B cell (primary cell): ENCODE results near the gene SPEN. TPM values are rescaled to one million over a fixed set of nuclear protein-coding genes. Genes with fewer than 3 reads are reported as not detected.
"Not testable (repeated sequence)": the region's sequence is repeated elsewhere in the genome, so short reads cannot be mapped to it uniquely, and the experiment has no call there.

ENCODE experiments used
- ATAC-seq: fragments of 200-7000 bp; cut with Tn5 transposase; one replicate; pipeline ENCODE4 v1.10.0; 2021; ENCODE audit warnings: low read depth, mild to moderate bottlenecking, moderate number of reproducible peaks, moderate library complexity
- CTCF ChIA-PET: fragments of 350-600 bp; sonication (Branson Sonifier 250); formaldehyde crosslinking; loops from one replicate; lab custom pipeline; 2021; ENCODE audit warnings: antibody characterized with exemption, inconsistent platforms; lab: Charles Lee
- POLR2A ChIA-PET: fragments of 350-600 bp; sonication (Branson Sonifier 250); formaldehyde crosslinking; loops from one replicate; lab custom pipeline; 2021; ENCODE audit warnings: antibody characterized with exemption; lab: Charles Lee
- DNase-seq: peaks from one replicate; pipeline ENCODE4 v3.0.0; 2013
- H2AFZ ChIP-seq: 2 replicates; pipeline ENCODE4 v1.6.1; 2012; ENCODE audit warnings: mild to moderate bottlenecking, low read depth, low read length; ENCODE audit not compliant: insufficient read depth, poor library complexity, severe bottlenecking
- H3K27ac ChIP-seq, 2 donors: 1 replicate in 1 of 2; 2 replicates in 1 of 2; pipeline ENCODE4 v1.5.1; 2012 to 2013; ENCODE audit warnings: low read length in 2 of 2, mild to moderate bottlenecking in 2 of 2, moderate library complexity in 1 of 2
- H3K27me3 ChIP-seq, 4 experiments: fragments of 200-600 bp in 1 of 4; sonication (generic) in 1 of 4; replicated peaks in 1 of 4; 1 replicate in 2 of 4; 2 replicates in 2 of 4; pipeline versions ENCODE4 v1.6.1 to v1.7.0; 2013 to 2016; ENCODE audit warnings: low read length in 3 of 4, mild to moderate bottlenecking in 2 of 4, mixed read lengths in 1 of 4, moderate library complexity in 1 of 4; ENCODE audit not compliant: insufficient read depth in 4 of 4, control insufficient read depth in 3 of 4; ENCODE audit errors: control extremely low read depth in 1 of 4
- H3K36me3 ChIP-seq, 2 experiments: replicated peaks in 1 of 2; 1 replicate in 1 of 2; 2 replicates in 1 of 2; pipeline versions ENCODE4 v1.6.1 to v1.7.1; 2013; ENCODE audit warnings: low read length in 1 of 2; ENCODE audit not compliant: insufficient read depth in 2 of 2, control insufficient read depth in 1 of 2; ENCODE audit errors: control extremely low read depth in 1 of 2, extremely low read depth in 1 of 2
- H3K4me1 ChIP-seq, 2 donors: fragments of 200-600 bp in 1 of 2; sonication (generic) in 1 of 2; 1 replicate in 1 of 2; 2 replicates in 1 of 2; pipeline versions ENCODE4 v1.5.1 to v1.6.1; 2013 to 2017; ENCODE audit warnings: low read length in 2 of 2; ENCODE audit not compliant: control insufficient read depth in 2 of 2, insufficient read depth in 2 of 2
- H3K4me2 ChIP-seq: replicated peaks from 2 replicates; pipeline ENCODE3; 2012; ENCODE audit warnings: mild to moderate bottlenecking, low read depth, low read length; ENCODE audit not compliant: poor library complexity, severe bottlenecking
- H3K4me3 ChIP-seq, 5 experiments: fragments of 200-600 bp in 1 of 5; sonication (generic) in 1 of 5; 1 replicate in 3 of 5; 2 replicates in 2 of 5; pipeline versions ENCODE4 v1.5.1 to v1.7.0; 2011 to 2016; ENCODE audit warnings: low read length in 4 of 5, mild to moderate bottlenecking in 4 of 5, low read depth in 2 of 5, control low read depth in 1 of 5, moderate library complexity in 1 of 5; ENCODE audit not compliant: insufficient read depth in 1 of 5; ENCODE audit errors: control extremely low read depth in 1 of 5, extremely low read depth in 1 of 5
- H3K79me2 ChIP-seq: fragments of 200-600 bp; sonication (generic); one replicate; pipeline ENCODE4 v1.6.0; 2016; ENCODE audit warnings: low read length; ENCODE audit not compliant: control insufficient read depth, insufficient read depth
- H3K9ac ChIP-seq: fragments of 200-600 bp; sonication (generic); 2 replicates; pipeline ENCODE4 v1.6.1; 2017; ENCODE audit warnings: mild to moderate bottlenecking, low read length, moderate library complexity
- H3K9me3 ChIP-seq, 3 donors: one replicate each; pipeline versions ENCODE4 v1.6.1 to v1.7.1; 2013; ENCODE audit warnings: low read length in 2 of 3; ENCODE audit not compliant: control insufficient read depth in 2 of 3, insufficient read depth in 1 of 3; ENCODE audit errors: control extremely low read depth in 1 of 3
- H4K20me1 ChIP-seq: 2 replicates; pipeline ENCODE4 v1.6.0; 2012; ENCODE audit warnings: mild to moderate bottlenecking, low read length; ENCODE audit not compliant: insufficient read depth, control insufficient read depth, poor library complexity, severe bottlenecking
- H3K27ac Mint-ChIP-seq: one replicate; pipeline ENCODE4 v1.8.0; 2021; ENCODE audit warnings: mixed read lengths
- H3K27me3 Mint-ChIP-seq: one replicate; pipeline ENCODE4 v1.8.0; 2021; ENCODE audit warnings: mixed read lengths
- H3K4me1 Mint-ChIP-seq: one replicate; pipeline ENCODE4 v1.8.0; 2021; ENCODE audit warnings: mixed read lengths
- H3K4me3 Mint-ChIP-seq: one replicate; pipeline ENCODE4 v1.8.0; 2021; ENCODE audit warnings: mixed read lengths
- H3K9me3 Mint-ChIP-seq: one replicate; pipeline ENCODE4 v1.8.0; 2022; ENCODE audit warnings: mixed read lengths; ENCODE audit not compliant: insufficient read depth
- EZH2 ChIP-seq: IDR thresholded peaks from 2 replicates; pipeline ENCODE4 v1.6.1; 2012; ENCODE audit warnings: borderline replicate concordance, low read depth, mild to moderate bottlenecking, moderate library complexity, low read length; ENCODE audit not compliant: insufficient read depth, poor library complexity, severe bottlenecking
- WGBS: methylation state at CpG from one replicate; pipeline ENCODE4 v1.1.5; 2013; ENCODE audit warnings: missing lambda C conversion rate; ENCODE audit not compliant: insufficient coverage; 5-methylcytosine and 5-hydroxymethylcytosine counted together
- intact Hi-C: fragments of 100-400 bp; cut with micrococcal nuclease; formaldehyde crosslinking; loops from one replicate; pipeline ENCODE4 v1.10.0; 2022
- polyA plus RNA-seq: library from polyadenylated mRNA; depleted of rRNA; stranded (reverse); fragments of >200 nt; gene quantifications from 2 replicates; pipeline ENCODE4 v1.2.3, GENCODE V29; 2012
- total RNA-seq, 2 donors: library from RNA; stranded (reverse); fragments of 120-200 nt in 1 of 2; gene quantifications; 1 replicate in 1 of 2; 2 replicates in 1 of 2; pipeline versions ENCODE4 v1.2.3 to v1.2.4, GENCODE V29; 2013 to 2022
- TF ChIP-seq, protein P1 (sequence below): fragments of 200-600 bp; IDR thresholded peaks from one replicate; pipeline ENCODE4 v1.8.0; 2022; ENCODE audit warnings: antibody characterized with exemption, mild to moderate bottlenecking

SPEN gene
- total and polyA plus RNA-seq, 2 donors (not counting 1 experiment from before 2014, with no cell fraction given): 29.1 to 126 TPM

DNA sequence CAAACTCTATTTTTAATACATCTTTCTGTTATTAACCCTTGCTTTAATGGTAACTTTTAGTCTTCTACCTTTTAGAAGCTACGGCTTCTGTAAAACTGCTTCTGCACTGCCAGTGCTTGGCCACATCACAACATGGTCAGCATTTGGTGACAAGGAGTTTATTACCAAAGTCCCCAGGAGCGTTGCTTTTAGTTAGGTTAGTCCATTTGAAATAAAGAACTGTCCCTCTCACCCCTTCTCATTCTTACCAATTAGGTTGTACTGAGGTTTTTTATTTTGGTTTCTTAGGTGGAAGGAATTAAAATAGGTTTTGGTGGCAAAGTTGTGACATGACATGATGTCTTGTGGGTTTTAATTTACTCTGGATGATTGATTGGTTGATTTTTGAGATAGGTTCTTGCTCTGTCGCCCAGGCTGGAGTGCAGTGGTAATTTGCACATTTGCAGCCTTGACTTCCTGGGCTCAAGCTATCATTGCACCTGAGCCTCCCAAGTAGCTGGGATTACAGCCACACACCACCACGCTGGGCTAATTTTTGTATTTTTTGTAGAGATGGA lies 39.2 kb downstream of the SPEN start:
- ChIA-PET CTCF (interaction anchor here (0.5 to 1.9 kb wide), 5 partner anchors 39 to 74 kb away, joined by 3 to 9 read pairs (median 6); partner anchors contain the start of gene SPEN), POLR2A (interaction anchor here (0.6 to 1.9 kb wide), 9 partner anchors 28 to 91 kb away, joined by 3 to 8 read pairs (median 3); partner anchors contain the start of gene SPEN)
- Histone ChIP-seq H3K9me3 (no peaks in the 10 kb centered on the region), H4K20me1 (peaks cover 23% of the 10 kb centered on the region), H3K4me3 (peak overlapping the region; percentile 28 to 72 (median 47)), H3K79me2 (peaks cover 95% of the 10 kb centered on the region), H2AFZ (peak overlapping the region; percentile 43), H3K27me3 (no peaks in the 10 kb centered on the region), H3K4me2 (peak overlapping the region; percentile 71), H3K27ac (peak overlapping the region; percentile 74 to 84), H3K36me3 (peaks cover 1 to 12% of the 10 kb centered on the region in 2 experiments), H3K9ac (peak overlapping the region; percentile 56), H3K4me1 (peaks cover 51 to 55% of the 10 kb centered on the region in 2 donors)
- ATAC-seq (no peak), DNase-seq (no peak)
- Mint-ChIP-seq H3K9me3 (no peaks in the 10 kb centered on the region), H3K4me3 (peak overlapping the region; percentile 82), H3K27me3 (no peaks in the 10 kb centered on the region), H3K4me1 (peaks cover 57% of the 10 kb centered on the region), H3K27ac (peak overlapping the region; percentile 90)
- TF ChIP-seq, protein P1, sequence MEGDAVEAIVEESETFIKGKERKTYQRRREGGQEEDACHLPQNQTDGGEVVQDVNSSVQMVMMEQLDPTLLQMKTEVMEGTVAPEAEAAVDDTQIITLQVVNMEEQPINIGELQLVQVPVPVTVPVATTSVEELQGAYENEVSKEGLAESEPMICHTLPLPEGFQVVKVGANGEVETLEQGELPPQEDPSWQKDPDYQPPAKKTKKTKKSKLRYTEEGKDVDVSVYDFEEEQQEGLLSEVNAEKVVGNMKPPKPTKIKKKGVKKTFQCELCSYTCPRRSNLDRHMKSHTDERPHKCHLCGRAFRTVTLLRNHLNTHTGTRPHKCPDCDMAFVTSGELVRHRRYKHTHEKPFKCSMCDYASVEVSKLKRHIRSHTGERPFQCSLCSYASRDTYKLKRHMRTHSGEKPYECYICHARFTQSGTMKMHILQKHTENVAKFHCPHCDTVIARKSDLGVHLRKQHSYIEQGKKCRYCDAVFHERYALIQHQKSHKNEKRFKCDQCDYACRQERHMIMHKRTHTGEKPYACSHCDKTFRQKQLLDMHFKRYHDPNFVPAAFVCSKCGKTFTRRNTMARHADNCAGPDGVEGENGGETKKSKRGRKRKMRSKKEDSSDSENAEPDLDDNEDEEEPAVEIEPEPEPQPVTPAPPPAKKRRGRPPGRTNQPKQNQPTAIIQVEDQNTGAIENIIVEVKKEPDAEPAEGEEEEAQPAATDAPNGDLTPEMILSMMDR: no peak
- TF ChIP-seq EZH2: no peak
- WGBS: 44% methylated on average over 1 of the region's 4 CpGs
- intact Hi-C loops: loop anchor here (1.0 kb wide), 1 partner anchor 34 kb away; no protein-coding TSS in a partner anchor

DNA sequence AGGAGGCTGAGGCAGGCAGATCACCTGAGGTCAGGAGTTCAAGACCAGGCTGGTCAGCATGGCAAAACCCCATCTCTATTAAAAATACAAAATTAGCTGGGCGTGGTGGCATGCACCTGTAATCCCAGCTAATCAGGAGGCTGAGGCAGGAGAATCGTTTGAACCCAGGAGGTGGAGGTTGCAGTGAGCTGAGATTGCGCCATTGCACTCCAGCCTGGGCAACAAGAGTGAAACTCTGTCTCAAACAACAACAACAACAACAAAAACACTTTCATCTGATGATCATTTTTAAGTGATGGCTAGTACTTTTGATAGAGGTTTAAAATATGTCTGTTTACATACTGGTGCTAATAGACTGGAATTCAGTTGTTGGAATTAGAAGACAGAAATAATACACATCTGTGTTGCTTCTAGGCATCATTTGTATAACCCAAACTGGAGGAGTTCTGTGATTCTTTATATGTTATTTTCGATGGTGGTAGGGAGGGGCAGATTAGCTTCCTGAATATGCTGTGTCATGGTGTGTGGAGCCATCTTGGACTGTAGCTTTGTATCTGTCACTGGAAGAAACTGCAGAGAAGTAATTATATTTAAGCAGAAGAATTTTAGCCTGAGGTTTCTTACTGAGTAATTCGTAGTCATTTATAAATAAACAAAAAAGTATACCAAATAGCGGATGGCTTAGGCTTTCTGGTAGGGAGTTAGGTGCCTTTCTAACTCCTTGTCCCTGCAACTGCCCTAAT lies 45.5 kb downstream of the SPEN start:
- H3K27me3 Mint-ChIP-seq, H3K4me1 ChIP-seq, H3K9ac ChIP-seq, H3K27ac ChIP-seq, H3K4me2 ChIP-seq, H3K9me3 ChIP-seq, DNase-seq, H3K27me3 ChIP-seq, CTCF ChIA-PET, ATAC-seq, intact Hi-C loops, H2AFZ ChIP-seq, POLR2A ChIA-PET, H3K4me3 Mint-ChIP-seq, H3K9me3 Mint-ChIP-seq, H3K36me3 ChIP-seq, H3K4me3 ChIP-seq: not testable (repeated sequence)
- WGBS: no CpG with 5 or more reads among the region's 6 CpGs
- H3K27ac Mint-ChIP-seq: peak overlapping the region; percentile 77
- H3K4me1 Mint-ChIP-seq: peaks cover 36% of the 10 kb centered on the region
- H3K79me2 ChIP-seq: peaks cover 100% of the 10 kb centered on the region
- peaks cover 74% of the 10 kb centered on the region for H4K20me1 ChIP-seq
